Nephron (organoid): ENCODE measurements around the gene TEX51.

Source experiments
- H3K27ac Mint-ChIP-seq, 3 experiments: 2 replicates each; pipeline ENCODE4 v1.8.0; 2020; ENCODE audit warnings: mixed read lengths in 3 of 3, mild to moderate bottlenecking in 2 of 3, moderate library complexity in 1 of 3
- H3K27me3 Mint-ChIP-seq: 2 replicates; pipeline ENCODE4 v1.8.0; 2021; ENCODE audit warnings: low read depth, mild to moderate bottlenecking, moderate library complexity, mixed read lengths
- H3K36me3 Mint-ChIP-seq: 2 replicates; pipeline ENCODE4 v1.8.0; 2020; ENCODE audit warnings: low read depth, mixed read lengths
- H3K4me1 Mint-ChIP-seq: 2 replicates; pipeline ENCODE4 v1.8.0; 2020; ENCODE audit warnings: mixed read lengths
- H3K4me3 Mint-ChIP-seq, 3 experiments: 2 replicates each; pipeline ENCODE4 v1.8.0; 2020; ENCODE audit warnings: mild to moderate bottlenecking in 3 of 3, mixed read lengths in 3 of 3, moderate library complexity in 2 of 3
- H3K9me3 Mint-ChIP-seq: 2 replicates; pipeline ENCODE4 v1.8.0; 2020; ENCODE audit warnings: mixed read lengths
- TF ChIP-seq, protein P1 (sequence below), 3 experiments: fragments of 200-600 bp; sonication (generic); IDR thresholded peaks; one replicate each; pipeline ENCODE4 v1.5.0; 2021; ENCODE audit warnings: antibody characterized with exemption in 3 of 3; ENCODE audit not compliant: unreplicated experiment in 3 of 3

TEX51 gene

DNA sequence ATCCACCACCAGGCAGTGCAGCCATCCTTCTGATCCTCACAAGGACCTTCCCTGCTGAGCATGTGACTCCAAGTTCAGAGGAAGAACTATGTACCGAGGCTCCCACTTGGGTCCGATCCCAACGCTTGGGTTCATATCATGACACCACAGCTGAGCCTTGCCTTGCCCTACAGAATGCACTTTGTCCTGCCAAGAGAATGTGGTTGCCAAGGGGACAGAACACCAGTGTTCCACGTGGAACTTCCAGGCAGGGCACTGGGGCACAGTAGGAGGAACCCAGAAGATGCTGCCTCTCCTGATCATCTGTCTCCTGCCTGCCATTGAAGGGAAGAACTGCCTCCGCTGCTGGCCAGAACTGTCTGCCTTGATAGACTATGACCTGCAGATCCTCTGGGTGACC, at the start of gene TEX51:
TSS of gene TEX51 (plus strand) at position 255 of the 400 bp plus-strand sequence. CDS start at position 284, 29 bp downstream.
- no peak within 1 kb of the TSS for H3K27ac Mint-ChIP-seq
- H3K4me3 Mint-ChIP-seq = no peak within 1 kb of the TSS
- no peaks in the 10 kb centered on the region for H3K36me3 Mint-ChIP-seq
- TF ChIP-seq, protein P1, sequence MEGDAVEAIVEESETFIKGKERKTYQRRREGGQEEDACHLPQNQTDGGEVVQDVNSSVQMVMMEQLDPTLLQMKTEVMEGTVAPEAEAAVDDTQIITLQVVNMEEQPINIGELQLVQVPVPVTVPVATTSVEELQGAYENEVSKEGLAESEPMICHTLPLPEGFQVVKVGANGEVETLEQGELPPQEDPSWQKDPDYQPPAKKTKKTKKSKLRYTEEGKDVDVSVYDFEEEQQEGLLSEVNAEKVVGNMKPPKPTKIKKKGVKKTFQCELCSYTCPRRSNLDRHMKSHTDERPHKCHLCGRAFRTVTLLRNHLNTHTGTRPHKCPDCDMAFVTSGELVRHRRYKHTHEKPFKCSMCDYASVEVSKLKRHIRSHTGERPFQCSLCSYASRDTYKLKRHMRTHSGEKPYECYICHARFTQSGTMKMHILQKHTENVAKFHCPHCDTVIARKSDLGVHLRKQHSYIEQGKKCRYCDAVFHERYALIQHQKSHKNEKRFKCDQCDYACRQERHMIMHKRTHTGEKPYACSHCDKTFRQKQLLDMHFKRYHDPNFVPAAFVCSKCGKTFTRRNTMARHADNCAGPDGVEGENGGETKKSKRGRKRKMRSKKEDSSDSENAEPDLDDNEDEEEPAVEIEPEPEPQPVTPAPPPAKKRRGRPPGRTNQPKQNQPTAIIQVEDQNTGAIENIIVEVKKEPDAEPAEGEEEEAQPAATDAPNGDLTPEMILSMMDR (IDR thresholded peaks at IDR 0.05; ENCODE audit: unreplicated experiment in 3 of 3) = no peak
- peaks cover 7% of the 10 kb centered on the region for H3K27me3 Mint-ChIP-seq
- peaks cover 13% of the 10 kb centered on the region for H3K9me3 Mint-ChIP-seq
- no peaks in the 10 kb centered on the region for H3K4me1 Mint-ChIP-seq

DNA sequence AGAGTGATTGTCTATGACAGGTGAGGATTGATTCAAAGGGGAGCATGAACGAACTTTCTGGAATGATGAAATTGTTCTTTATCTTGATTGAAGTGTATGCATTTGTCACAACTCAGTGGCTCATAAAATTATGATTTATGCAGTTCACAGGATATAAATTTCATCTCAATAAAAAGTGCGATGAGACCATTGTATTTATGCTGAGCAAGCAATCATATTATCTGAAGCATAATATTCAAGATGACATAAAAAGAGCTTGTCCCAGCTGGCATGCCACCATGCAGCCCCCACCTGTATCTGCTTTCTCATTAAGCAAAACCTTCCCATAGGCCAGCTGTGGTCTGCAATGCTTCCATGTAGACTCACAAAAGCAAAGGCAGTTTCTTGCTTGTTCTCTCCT, 49.6 kb upstream of the TEX51 start:
- Mint-ChIP-seq H3K4me1 (no peaks in the 10 kb centered on the region), H3K9me3 (no peaks in the 10 kb centered on the region), H3K36me3 (no peaks in the 10 kb centered on the region), H3K4me3 (no peak overlapping the region), H3K27ac (no peak overlapping the region), H3K27me3 (no peaks in the 10 kb centered on the region)
- TF ChIP-seq, protein P1 (IDR thresholded peaks at IDR 0.05; ENCODE audit: unreplicated experiment in 3 of 3) = no peak

DNA sequence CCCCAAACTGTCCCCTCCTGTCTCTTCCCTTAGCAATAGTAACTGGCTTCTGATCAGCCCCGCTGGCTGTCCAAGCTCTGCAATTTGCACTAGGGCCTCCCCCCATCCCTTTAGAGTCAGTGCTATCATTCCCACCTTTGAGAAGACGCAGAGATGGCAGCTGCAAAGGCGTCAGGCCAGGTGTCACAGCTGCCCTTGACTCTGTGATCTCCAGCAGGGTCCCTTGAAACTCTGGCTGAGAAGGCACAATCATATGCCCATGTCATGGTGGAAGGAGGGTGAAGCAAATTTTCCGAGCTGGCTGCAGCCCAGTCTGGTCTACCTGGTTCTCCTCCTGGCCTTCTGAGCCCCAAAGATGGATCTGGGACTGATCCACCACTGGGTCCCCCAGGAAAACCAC, 49.2 kb upstream of the TEX51 start:
- Mint-ChIP-seq H3K4me1 (no peaks in the 10 kb centered on the region), H3K36me3 (no peaks in the 10 kb centered on the region), H3K27ac (no peak overlapping the region), H3K9me3 (no peaks in the 10 kb centered on the region), H3K27me3 (no peaks in the 10 kb centered on the region), H3K4me3 (no peak overlapping the region)
- TF ChIP-seq, protein P1 (IDR thresholded peaks at IDR 0.05; ENCODE audit: unreplicated experiment in 3 of 3) = no peak

DNA sequence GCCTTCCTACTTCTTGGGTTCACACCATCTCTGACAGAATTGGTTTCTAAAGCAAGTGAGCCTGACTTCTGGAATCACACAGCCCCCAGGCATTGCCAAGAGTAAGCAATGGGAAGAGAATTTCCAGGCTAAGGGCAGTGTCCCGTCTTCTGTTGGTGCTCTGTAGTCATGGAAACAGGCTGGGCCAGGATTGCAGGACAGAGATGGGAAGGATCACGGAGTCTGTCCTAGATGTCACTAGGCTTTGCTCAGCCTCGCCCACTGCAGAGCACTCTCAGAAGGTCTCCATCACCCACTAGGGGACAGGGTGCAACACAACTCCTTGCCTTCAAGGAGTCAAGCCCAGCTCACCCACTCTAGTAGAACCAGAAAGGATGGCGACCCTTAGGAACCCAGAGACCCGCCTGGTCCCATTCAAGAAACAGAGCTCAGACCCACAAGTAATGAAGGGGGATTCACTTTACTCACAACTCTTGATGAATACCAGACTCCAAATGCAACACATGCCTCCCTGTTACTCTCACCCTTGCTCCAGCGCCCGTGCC, 48.6 kb upstream of the TEX51 start:
- no peaks in the 10 kb centered on the region for H3K9me3 Mint-ChIP-seq
- no peak overlapping the region for H3K27ac Mint-ChIP-seq
- TF ChIP-seq, protein P1 (IDR thresholded peaks at IDR 0.05; ENCODE audit: unreplicated experiment in 3 of 3) = no peak
- H3K4me3 Mint-ChIP-seq = no peak overlapping the region
- H3K36me3 Mint-ChIP-seq = no peaks in the 10 kb centered on the region
- H3K27me3 Mint-ChIP-seq = no peaks in the 10 kb centered on the region
- H3K4me1 Mint-ChIP-seq = no peaks in the 10 kb centered on the region

DNA sequence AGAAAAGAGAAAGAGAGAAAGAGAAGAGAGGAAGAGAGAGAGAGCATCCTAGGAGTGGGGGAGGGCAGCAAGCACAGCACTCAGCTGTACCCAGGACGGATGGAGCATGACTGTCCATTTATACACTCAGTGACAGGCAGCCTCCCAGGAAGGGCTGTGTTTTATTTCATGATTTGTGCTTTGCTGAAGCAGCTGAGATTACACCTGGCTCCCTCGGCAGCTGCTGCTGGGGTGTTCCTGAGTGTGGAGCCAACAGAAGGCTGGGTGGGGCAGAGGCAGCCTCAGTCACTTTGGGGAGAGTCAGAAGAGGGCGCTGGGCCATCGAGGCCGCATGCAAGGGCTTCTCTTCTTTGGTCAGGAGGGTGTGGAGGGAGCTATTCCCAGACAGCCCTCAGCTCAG, 47.8 kb upstream of the TEX51 start:
- Mint-ChIP-seq H3K27ac (no peak overlapping the region), H3K9me3 (no peaks in the 10 kb centered on the region), H3K4me1 (peaks cover 5% of the 10 kb centered on the region), H3K27me3 (peaks cover 4% of the 10 kb centered on the region), H3K4me3 (no peak overlapping the region), H3K36me3 (no peaks in the 10 kb centered on the region)
- TF ChIP-seq, protein P1 (IDR thresholded peaks at IDR 0.05; ENCODE audit: unreplicated experiment in 3 of 3) = no peak

DNA sequence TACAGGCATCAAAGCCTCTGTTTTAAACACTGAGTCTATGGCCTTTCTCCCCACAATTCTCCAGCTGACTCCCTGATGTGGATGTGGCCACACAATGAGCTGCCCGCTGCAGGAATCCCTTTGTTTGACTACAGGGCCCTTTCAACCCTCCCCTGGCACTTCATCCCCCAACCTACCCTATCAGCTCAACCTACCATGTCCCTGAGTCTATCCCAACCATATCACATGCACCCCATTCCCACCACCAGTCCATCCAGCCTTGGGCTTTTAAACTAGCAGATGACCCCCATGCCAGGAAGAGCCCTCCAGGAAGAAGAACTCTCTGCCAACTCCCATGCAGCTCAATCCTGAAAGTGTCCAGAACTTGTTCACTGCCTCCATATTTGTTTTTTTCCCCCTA, 46.9 kb upstream of the TEX51 start:
- Mint-ChIP-seq H3K4me1 (peaks cover 5% of the 10 kb centered on the region), H3K9me3 (no peaks in the 10 kb centered on the region), H3K27ac (no peak overlapping the region), H3K4me3 (no peak overlapping the region), H3K27me3 (peaks cover 12% of the 10 kb centered on the region), H3K36me3 (no peaks in the 10 kb centered on the region)
- TF ChIP-seq, protein P1 (IDR thresholded peaks at IDR 0.05; ENCODE audit: unreplicated experiment in 3 of 3) = no peak
